DND-41 (cell line): Measurements from ENCODE around the gene DPH6.

Experiments used
- ATAC-seq: fragments of 200-7000 bp; cut with Tn5 transposase; 3 replicates; pipeline ENCODE4 v1.9.1; 2021; ENCODE audit warnings: low read depth; ENCODE audit not compliant: insufficient read depth
- DNase-seq: peaks from one replicate; pipeline ENCODE4 v3.0.0-alpha.2; 2020
- H2AFZ ChIP-seq: 2 replicates; pipeline ENCODE4 v1.6.0; 2012; ENCODE audit warnings: low read depth, low read length
- H3K27ac ChIP-seq: 2 replicates; pipeline ENCODE4 v1.5.1; 2012; ENCODE audit warnings: low read length, inconsistent platforms
- H3K27me3 ChIP-seq: fragments of 200-600 bp; sonication (generic); 2 replicates; pipeline ENCODE4 v1.6.0; 2012; ENCODE audit warnings: low read length, mild to moderate bottlenecking, inconsistent platforms; ENCODE audit not compliant: insufficient read depth, poor library complexity
- H3K36me3 ChIP-seq: 2 replicates; pipeline ENCODE4 v1.5.1; 2012; ENCODE audit warnings: low read length, inconsistent platforms; ENCODE audit not compliant: insufficient read depth
- H3K4me1 ChIP-seq: 2 replicates; pipeline ENCODE4 v1.5.1; 2012; ENCODE audit warnings: mild to moderate bottlenecking, low read length; ENCODE audit not compliant: insufficient read depth
- H3K4me2 ChIP-seq: 2 replicates; pipeline ENCODE4 v1.6.0; 2012; ENCODE audit warnings: mild to moderate bottlenecking, moderate library complexity, low read length, inconsistent platforms; ENCODE audit not compliant: insufficient read depth
- H3K4me3 ChIP-seq, 2 experiments: fragments of 200-600 bp in 1 of 2; shearing (Covaris generic) in 1 of 2; 2 replicates each; pipeline ENCODE4 v1.5.1; 2012 to 2016; ENCODE audit warnings: inconsistent platforms in 2 of 2, low read length in 2 of 2, mild to moderate bottlenecking in 2 of 2, low read depth in 1 of 2, moderate library complexity in 1 of 2
- H3K79me2 ChIP-seq: 2 replicates; pipeline ENCODE4 v1.6.0; 2012; ENCODE audit warnings: low read length, inconsistent platforms; ENCODE audit not compliant: insufficient read depth
- H3K9ac ChIP-seq: 2 replicates; pipeline ENCODE4 v1.6.0; 2012; ENCODE audit warnings: low read depth, mild to moderate bottlenecking, inconsistent platforms, low read length, moderate library complexity
- H3K9me3 ChIP-seq: 2 replicates; pipeline ENCODE4 v1.5.1; 2012; ENCODE audit warnings: low read length, moderate library complexity, mild to moderate bottlenecking, inconsistent platforms; ENCODE audit not compliant: insufficient read depth, severe bottlenecking
- H4K20me1 ChIP-seq: 2 replicates; pipeline ENCODE4 v1.6.0; 2012; ENCODE audit warnings: low read length; ENCODE audit not compliant: insufficient read depth
- CTCF ChIP-seq: IDR thresholded peaks from 2 replicates; pipeline ENCODE4 v1.5.1; 2012; ENCODE audit warnings: borderline replicate concordance, low read length, moderate library complexity, mild to moderate bottlenecking; ENCODE audit not compliant: poor library complexity, severe bottlenecking; ENCODE audit errors: extremely low read depth
- EZH2 ChIP-seq: IDR thresholded peaks from 3 replicates; pipeline ENCODE4 v1.6.1; 2012; ENCODE audit warnings: borderline replicate concordance, low read depth, mild to moderate bottlenecking, moderate library complexity, low read length, inconsistent platforms; ENCODE audit not compliant: severe bottlenecking

DPH6 gene

GRCh38 chr15:35505141-35505540 lies 40.8 kb downstream of the DPH6 start:
- ATAC-seq: no peak
- Histone ChIP-seq H3K4me3 (no peak overlapping the region), H3K36me3 (no peaks in the 10 kb centered on the region), H3K79me2 (no peaks in the 10 kb centered on the region), H2AFZ (no peak overlapping the region), H3K27me3 (no peaks in the 10 kb centered on the region), H3K9ac (no peak overlapping the region), H3K27ac (no peak overlapping the region), H4K20me1 (no peaks in the 10 kb centered on the region), H3K4me2 (no peak overlapping the region), H3K4me1 (no peaks in the 10 kb centered on the region), H3K9me3 (no peaks in the 10 kb centered on the region)
- TF ChIP-seq CTCF (no peak), EZH2 (no peak)
- no peak for DNase-seq

GRCh38 chr15:35499723-35500122 lies 46.2 kb downstream of the DPH6 start:
- Histone ChIP-seq H3K9me3 (no peaks in the 10 kb centered on the region), H3K4me1 (no peaks in the 10 kb centered on the region), H3K79me2 (no peaks in the 10 kb centered on the region), H3K4me2 (no peak overlapping the region), H4K20me1 (no peaks in the 10 kb centered on the region), H3K27ac (no peak overlapping the region), H3K9ac (no peak overlapping the region), H3K4me3 (no peak overlapping the region), H3K27me3 (no peaks in the 10 kb centered on the region), H2AFZ (no peak overlapping the region), H3K36me3 (no peaks in the 10 kb centered on the region)
- no peak for TF ChIP-seq EZH2
- no peak for TF ChIP-seq CTCF
- no peak for ATAC-seq
- no peak for DNase-seq

GRCh38 chr15:35496585-35496984 lies 49.4 kb downstream of the DPH6 start:
- H3K4me2 ChIP-seq: no peak overlapping the region
- no peak overlapping the region for H2AFZ ChIP-seq

More at GRCh38 chr15:35496585-35496984, 49.4 kb downstream of the DPH6 start:
- H4K20me1 ChIP-seq: no peaks in the 10 kb centered on the region
- DNase-seq: no peak
- no peaks in the 10 kb centered on the region for H3K36me3 ChIP-seq
- H3K27ac ChIP-seq: no peak overlapping the region
- H3K9ac ChIP-seq: no peak overlapping the region
- no peaks in the 10 kb centered on the region for H3K79me2 ChIP-seq
- no peak overlapping the region for H3K4me3 ChIP-seq
- H3K27me3 ChIP-seq: no peaks in the 10 kb centered on the region
- H3K4me1 ChIP-seq: no peaks in the 10 kb centered on the region
- no peak for TF ChIP-seq EZH2
- no peak for TF ChIP-seq CTCF
- no peak for ATAC-seq
- H3K9me3 ChIP-seq: no peaks in the 10 kb centered on the region
